Mammary epithelial cell (primary cell): ENCODE results near the gene FBXO10.

Experiments used
- CTCF ChIP-seq, 2 donors: IDR thresholded peaks in 1 of 2; conservative IDR thresholded peaks in 1 of 2; 2 replicates each; pipeline ENCODE4 v1.5.1; 2011 to 2012; ENCODE audit warnings: inconsistent platforms in 2 of 2, low read length in 2 of 2, mild to moderate bottlenecking in 2 of 2, control low read depth in 1 of 2, low read depth in 1 of 2; ENCODE audit not compliant: insufficient read depth in 1 of 2; ENCODE audit errors: extremely low read depth in 1 of 2
- EZH2 ChIP-seq: IDR thresholded peaks from 2 replicates; pipeline ENCODE4 v1.6.1; 2012; ENCODE audit warnings: low read length, inconsistent platforms, borderline replicate concordance

- no peak for TF ChIP-seq CTCF (conservative IDR thresholded peaks at IDR 0.05 in 1 of 2, IDR thresholded peaks at IDR 0.05 in 1 of 2; ENCODE audit: extremely low read depth in 1 of 2, insufficient read depth in 1 of 2, low read depth in 1 of 2, low read length in 2 of 2)
- no peak for TF ChIP-seq EZH2
Observed at GRCh38 chr9:37554318-37554717, 21.9 kb downstream of the FBXO10 start.
